Mucosa of stomach (tissue), 1 donor: ENCODE measurements around the gene DNAJC3.
"Not testable (repeated sequence)": the region's sequence is repeated elsewhere in the genome, so short reads cannot be mapped to it uniquely, and the experiment has no call there.

Experiments
- H3K27me3 ChIP-seq: one replicate; pipeline ENCODE4 v1.7.0; 2013; ENCODE audit warnings: mild to moderate bottlenecking, low read length; ENCODE audit not compliant: control insufficient read depth, insufficient read depth
- H3K36me3 ChIP-seq: one replicate; pipeline ENCODE4 v1.7.0; 2013; ENCODE audit warnings: low read length; ENCODE audit not compliant: control insufficient read depth, insufficient read depth
- H3K4me1 ChIP-seq: one replicate; pipeline ENCODE4 v1.7.0; 2013; ENCODE audit warnings: mild to moderate bottlenecking, low read length; ENCODE audit not compliant: control insufficient read depth, insufficient read depth
- H3K4me3 ChIP-seq: one replicate; pipeline ENCODE4 v1.7.0; 2013; ENCODE audit warnings: low read length
- H3K9ac ChIP-seq: one replicate; pipeline ENCODE4 v1.7.0; 2013; ENCODE audit warnings: mild to moderate bottlenecking, low read length, moderate library complexity
- H3K9me3 ChIP-seq: one replicate; pipeline ENCODE4 v1.7.0; 2013; ENCODE audit warnings: mild to moderate bottlenecking, low read length, moderate library complexity; ENCODE audit not compliant: control insufficient read depth
- donor health status: Pancreatic carcinoma.

DNAJC3 gene

DNA sequence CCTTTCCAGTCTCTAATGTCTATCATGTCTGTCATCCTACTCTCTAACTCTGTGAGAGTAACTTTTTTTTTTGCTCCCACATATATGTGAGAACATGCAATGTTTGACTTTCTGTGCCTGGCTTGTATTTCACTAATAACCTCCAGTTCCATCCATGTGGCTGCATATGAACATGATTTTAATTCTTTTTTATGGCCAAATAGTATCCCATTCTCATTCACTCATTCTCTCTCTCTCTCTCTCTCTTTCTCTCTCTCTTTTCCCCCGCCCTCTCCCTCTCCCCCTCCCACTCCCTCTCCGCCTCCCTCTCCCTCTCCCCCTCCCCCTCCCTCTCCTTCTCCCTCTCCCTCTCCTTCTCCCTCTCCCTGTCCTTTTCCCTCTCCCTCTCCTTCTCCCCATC lies 52.0 kb downstream of the DNAJC3 start:
- no peaks in the 10 kb centered on the region for H3K27me3 ChIP-seq
- no peaks in the 10 kb centered on the region for H3K4me1 ChIP-seq
- H3K9ac ChIP-seq: no peak overlapping the region
- H3K4me3 ChIP-seq: no peak overlapping the region
- H3K9me3 ChIP-seq: no peaks in the 10 kb centered on the region
- H3K36me3 ChIP-seq: no peaks in the 10 kb centered on the region

- H3K36me3 ChIP-seq: no peaks in the 10 kb centered on the region
- H3K9me3 ChIP-seq: no peaks in the 10 kb centered on the region
- no peak overlapping the region for H3K9ac ChIP-seq
These were observed 57.2 kb downstream of the DNAJC3 start for GRCh38 chr13:95734124-95734523.

DNA sequence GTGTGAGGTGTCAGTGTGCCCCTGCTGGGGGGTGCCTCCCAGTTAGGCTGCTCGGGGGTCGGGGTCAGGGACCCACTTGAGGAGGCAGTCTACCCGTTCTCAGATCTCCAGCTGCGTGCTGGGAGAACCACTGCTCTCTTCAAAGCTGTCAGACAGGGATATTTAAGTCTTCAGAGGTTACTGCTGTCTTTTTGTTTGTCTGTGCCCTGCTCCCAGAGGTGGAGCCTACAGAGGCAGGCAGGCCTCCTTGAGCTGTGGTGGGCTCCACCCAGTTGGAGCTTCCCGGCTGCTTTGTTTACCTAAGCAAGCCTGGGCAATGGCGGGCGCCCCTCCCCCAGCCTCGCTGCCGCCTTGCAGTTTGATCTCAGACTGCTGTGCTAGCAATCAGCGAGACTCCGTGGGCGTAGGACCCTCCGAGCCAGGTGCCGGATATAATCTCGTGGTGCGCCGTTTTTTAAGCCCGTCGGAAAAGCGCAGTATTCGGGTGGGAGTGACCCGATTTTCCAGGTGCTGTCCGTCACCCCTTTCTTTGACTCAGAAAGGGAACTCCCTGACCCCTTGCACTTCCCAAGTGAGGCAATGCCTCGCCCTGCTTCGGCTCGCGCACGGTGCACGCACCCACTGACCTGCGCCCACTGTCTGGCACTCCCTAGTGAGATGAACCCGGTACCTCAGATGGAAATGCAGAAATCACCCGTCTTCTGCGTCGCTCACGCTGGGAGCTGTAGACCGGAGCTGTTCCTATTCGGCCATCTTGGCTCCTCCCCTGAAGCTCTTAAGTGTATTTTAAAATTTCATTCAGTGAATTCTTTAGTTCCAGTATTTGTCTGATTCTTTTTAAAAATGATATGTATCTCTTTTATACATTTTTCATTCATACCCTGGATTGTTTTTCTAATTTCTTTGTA lies 63.4 kb downstream of the DNAJC3 start:
- H3K9ac ChIP-seq, H3K4me1 ChIP-seq, H3K4me3 ChIP-seq, H3K9me3 ChIP-seq, H3K27me3 ChIP-seq, H3K36me3 ChIP-seq: not testable (repeated sequence)

More at GRCh38 chr13:95734124-95734523, 57.2 kb downstream of the DNAJC3 start:
- Histone ChIP-seq H3K4me1 (no peaks in the 10 kb centered on the region), H3K4me3 (no peak overlapping the region), H3K27me3 (no peaks in the 10 kb centered on the region)

GRCh38 chr13:95740979-95741320 lies 64.0 kb downstream of the DNAJC3 start:
- Histone ChIP-seq H3K9me3 (no peaks in the 10 kb centered on the region), H3K4me1 (peaks cover 10% of the 10 kb centered on the region), H3K36me3 (no peaks in the 10 kb centered on the region), H3K27me3 (no peaks in the 10 kb centered on the region), H3K9ac (no peak overlapping the region), H3K4me3 (no peak overlapping the region)

GRCh38 chr13:95741584-95742563 lies 64.9 kb downstream of the DNAJC3 start:
- Histone ChIP-seq H3K4me1 (peaks cover 12% of the 10 kb centered on the region), H3K9me3 (no peaks in the 10 kb centered on the region), H3K9ac (no peak overlapping the region)

GRCh38 chr13:95743192-95743591 lies 66.3 kb downstream of the DNAJC3 start:
- H3K27me3 ChIP-seq: no peaks in the 10 kb centered on the region
- H3K36me3 ChIP-seq: no peaks in the 10 kb centered on the region
- no peak overlapping the region for H3K4me3 ChIP-seq
- H3K9me3 ChIP-seq: no peaks in the 10 kb centered on the region
- H3K4me1 ChIP-seq: peaks cover 12% of the 10 kb centered on the region
- H3K9ac ChIP-seq: no peak overlapping the region

More at GRCh38 chr13:95741584-95742563, 64.9 kb downstream of the DNAJC3 start:
- Histone ChIP-seq H3K36me3 (no peaks in the 10 kb centered on the region), H3K4me3 (no peak overlapping the region), H3K27me3 (no peaks in the 10 kb centered on the region)

DNA sequence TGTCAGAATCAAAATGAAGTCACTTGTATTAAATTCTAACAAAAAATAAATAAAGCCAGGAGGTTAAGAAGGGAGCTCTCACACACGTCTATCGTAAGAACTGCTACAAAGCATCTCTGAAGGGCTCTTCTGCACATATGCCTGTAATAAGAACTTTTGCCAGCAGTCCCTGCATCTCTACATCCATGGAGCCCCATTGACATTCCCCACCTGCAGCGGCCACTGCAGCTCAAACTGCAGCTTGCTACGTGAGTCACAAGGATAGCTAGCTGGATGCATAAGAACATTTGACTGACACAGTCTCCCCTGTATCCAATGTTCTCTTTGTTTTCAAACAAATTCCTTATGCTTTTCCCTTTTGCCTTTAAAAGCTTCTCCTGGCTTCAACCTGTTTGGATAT lies 68.3 kb downstream of the DNAJC3 start:
- H3K4me3 ChIP-seq: no peak overlapping the region
- no peak overlapping the region for H3K9ac ChIP-seq
- H3K27me3 ChIP-seq: no peaks in the 10 kb centered on the region
- peaks cover 12% of the 10 kb centered on the region for H3K4me1 ChIP-seq
- no peaks in the 10 kb centered on the region for H3K9me3 ChIP-seq
- no peaks in the 10 kb centered on the region for H3K36me3 ChIP-seq

DNA sequence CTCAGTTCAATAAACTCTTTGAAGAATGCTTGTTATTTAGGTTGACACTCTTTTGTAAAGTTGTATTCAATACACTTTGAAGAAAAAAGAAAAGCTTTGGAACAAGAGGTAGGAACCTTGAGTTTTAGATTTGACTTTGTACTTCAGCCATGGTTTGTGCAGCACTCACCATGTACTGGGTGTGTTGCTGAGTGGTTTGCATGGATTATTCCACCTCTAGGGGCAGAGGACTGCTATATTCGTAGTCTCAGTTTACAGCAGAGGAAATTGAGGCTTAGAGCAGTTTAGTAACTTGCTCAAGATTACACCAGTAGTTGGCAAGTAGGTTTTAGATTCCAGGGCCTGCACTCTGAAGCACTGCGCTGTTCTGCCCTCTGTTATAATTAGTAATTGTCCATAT lies 68.8 kb downstream of the DNAJC3 start:
- Histone ChIP-seq H3K36me3 (no peaks in the 10 kb centered on the region), H3K9ac (no peak overlapping the region), H3K4me1 (peaks cover 12% of the 10 kb centered on the region), H3K4me3 (no peak overlapping the region), H3K27me3 (no peaks in the 10 kb centered on the region), H3K9me3 (no peaks in the 10 kb centered on the region)

DNA sequence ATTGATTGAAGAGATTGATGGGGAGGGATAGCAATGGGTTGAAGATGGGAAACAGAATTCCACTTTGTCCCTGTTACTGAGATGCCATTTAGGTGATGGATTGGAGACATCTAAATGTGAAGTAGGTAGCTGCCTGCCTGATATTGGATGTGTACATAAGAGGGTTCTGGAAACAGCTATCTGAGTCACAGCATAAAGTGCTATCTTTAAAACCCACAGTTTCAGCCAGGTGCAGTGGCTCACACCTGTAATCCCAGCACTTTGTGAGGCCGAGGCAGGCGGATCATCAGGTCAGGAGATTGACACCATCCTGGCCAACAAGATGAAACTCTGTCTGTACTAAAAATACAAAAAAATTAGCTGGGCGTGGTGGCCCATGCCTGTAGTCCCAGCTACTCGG lies 72.6 kb downstream of the DNAJC3 start:
- H3K36me3 ChIP-seq: no peaks in the 10 kb centered on the region

DNA sequence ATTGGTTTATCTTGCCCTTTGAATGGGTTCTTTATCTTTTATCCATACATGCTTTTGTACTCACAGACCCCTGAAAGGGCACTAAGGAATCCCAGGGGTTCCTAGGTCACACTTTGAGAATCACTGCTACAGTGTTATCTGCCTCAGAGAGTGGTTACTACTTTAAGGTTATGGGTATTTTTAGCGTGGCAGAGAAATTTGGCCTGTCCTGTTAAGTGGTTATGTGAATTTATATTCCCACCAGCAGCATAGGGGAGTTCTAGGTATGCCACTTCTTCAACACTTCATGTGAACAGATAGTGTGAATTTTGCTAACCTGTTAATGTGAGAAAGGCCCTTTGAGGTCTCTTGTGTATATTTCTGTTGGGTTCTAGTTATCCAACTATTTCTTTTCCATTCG lies 75.7 kb downstream of the DNAJC3 start:
- no peak overlapping the region for H3K4me3 ChIP-seq
- no peaks in the 10 kb centered on the region for H3K4me1 ChIP-seq
- H3K36me3 ChIP-seq: no peaks in the 10 kb centered on the region
- no peak overlapping the region for H3K9ac ChIP-seq
- no peaks in the 10 kb centered on the region for H3K9me3 ChIP-seq
- no peaks in the 10 kb centered on the region for H3K27me3 ChIP-seq

More for the DNA sequence above, 72.6 kb downstream of the DNAJC3 start:
- Histone ChIP-seq H3K4me1 (peaks cover 4% of the 10 kb centered on the region), H3K9me3 (no peaks in the 10 kb centered on the region), H3K4me3 (no peak overlapping the region), H3K9ac (no peak overlapping the region), H3K27me3 (no peaks in the 10 kb centered on the region)

GRCh38 chr13:95754069-95754468 lies 77.1 kb downstream of the DNAJC3 start:
- Histone ChIP-seq H3K9ac (no peak overlapping the region), H3K27me3 (no peaks in the 10 kb centered on the region), H3K9me3 (no peaks in the 10 kb centered on the region), H3K4me3 (no peak overlapping the region), H3K4me1 (no peaks in the 10 kb centered on the region), H3K36me3 (no peaks in the 10 kb centered on the region)

- Histone ChIP-seq H3K9ac (no peak overlapping the region), H3K4me3 (no peak overlapping the region), H3K9me3 (no peaks in the 10 kb centered on the region), H3K36me3 (no peaks in the 10 kb centered on the region), H3K27me3 (no peaks in the 10 kb centered on the region), H3K4me1 (no peaks in the 10 kb centered on the region)
These were observed 79.1 kb downstream of the DNAJC3 start for GRCh38 chr13:95756072-95756471.
